Measurements from ENCODE around the gene CNTFR. TPM values are rescaled to one million over a fixed set of nuclear protein-coding genes. Genes with fewer than 3 reads are reported as not detected.
A peak's percentile ranks its signal among the peaks of the same experiment; 100 is the strongest.

Gene CNTFR
- total and polyA plus RNA-seq, 2 experiments from 2014 or later: not detected

DNA sequence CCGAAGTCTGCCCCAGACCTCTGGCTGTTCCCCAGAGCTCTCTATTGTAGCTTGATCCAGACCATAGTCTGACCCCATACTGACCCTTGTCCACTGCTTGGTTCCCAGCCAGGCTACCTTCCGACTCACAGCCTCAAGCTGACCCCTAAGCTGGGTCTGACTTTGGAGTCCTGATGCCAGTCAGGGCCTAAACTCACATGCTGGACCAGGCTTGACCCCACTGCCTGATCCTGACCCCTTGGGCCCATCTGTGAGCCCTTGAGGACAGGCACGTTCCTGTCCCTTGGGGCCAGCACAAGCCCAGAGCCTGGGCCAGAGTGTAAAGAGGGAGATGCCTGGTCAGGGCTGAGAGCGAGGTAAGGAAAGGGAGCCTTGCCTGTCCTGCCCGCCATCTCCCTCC is 34.0 kb downstream of the CNTFR start:
- Histone ChIP-seq H3K9me3 (ENCODE audit: low read depth) (no peaks in the 10 kb centered on the region), H3K27me3 (replicated peaks; ENCODE audit: insufficient read depth) (no peaks in the 10 kb centered on the region), H4K20me1 (ENCODE audit: insufficient read depth) (no peaks in the 10 kb centered on the region), H3K9ac (no peak overlapping the region), H3F3A (ENCODE audit: insufficient read depth) (no peaks in the 10 kb centered on the region), H3K4me3 (no peak overlapping the region), H3K36me3 (ENCODE audit: low read depth) (no peaks in the 10 kb centered on the region), H3K27ac (no peak overlapping the region), H3K4me1 (ENCODE audit: insufficient read depth) (no peaks in the 10 kb centered on the region), H2AFZ (no peak overlapping the region), H3K79me2 (ENCODE audit: insufficient read depth) (no peaks in the 10 kb centered on the region), H3K9me2 (ENCODE audit: insufficient read depth) (no peaks in the 10 kb centered on the region), H3K4me2 (ENCODE audit: unreplicated experiment) (no peak overlapping the region)
- no peak for DNase-seq
- TF ChIP-seq EZH2 (IDR thresholded peaks at IDR 0.05; ENCODE audit: insufficient read depth, poor library complexity, severe bottlenecking) (no peak), EZH2phosphoT487 (IDR thresholded peaks at IDR 0.05; ENCODE audit: insufficient read depth, low read depth) (no peak)
- in situ Hi-C loops (cut with MboI): no loop called here
- 74 to 76% methylated on average over 3 to 5 of the region's 5 CpGs for WGBS, 2 experiments (ENCODE audit: low coverage in 1 of 2, low lambda C conversion rate in 2 of 2, missing lambda C conversion rate in 2 of 2)

DNA sequence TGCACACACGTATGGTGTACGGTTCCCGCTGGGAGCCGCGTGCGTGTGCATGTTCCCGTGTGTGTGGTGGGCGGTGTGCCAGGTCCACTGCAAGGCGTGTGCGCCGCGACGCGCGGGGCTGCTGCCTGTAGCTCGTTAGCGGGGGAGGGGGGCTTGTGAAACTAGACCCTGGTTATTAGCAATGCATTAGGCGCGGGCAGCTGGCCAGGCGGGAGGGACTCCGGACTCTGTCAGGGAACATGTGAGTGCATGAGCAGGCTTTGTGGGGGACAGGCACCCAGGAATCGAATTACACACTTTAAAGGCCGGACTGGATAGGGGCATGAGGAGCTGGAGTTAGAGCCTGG is 34.5 kb downstream of the CNTFR start:
- Histone ChIP-seq H3K9ac (no peak overlapping the region), H3K4me2 (ENCODE audit: unreplicated experiment) (no peak overlapping the region), H3K4me1 (ENCODE audit: insufficient read depth) (no peaks in the 10 kb centered on the region), H3K9me2 (ENCODE audit: insufficient read depth) (no peaks in the 10 kb centered on the region), H2AFZ (no peak overlapping the region), H3K4me3 (no peak overlapping the region), H3K9me3 (ENCODE audit: low read depth) (no peaks in the 10 kb centered on the region), H4K20me1 (ENCODE audit: insufficient read depth) (no peaks in the 10 kb centered on the region), H3K79me2 (ENCODE audit: insufficient read depth) (no peaks in the 10 kb centered on the region), H3K27ac (no peak overlapping the region), H3F3A (ENCODE audit: insufficient read depth) (no peaks in the 10 kb centered on the region), H3K27me3 (replicated peaks; ENCODE audit: insufficient read depth) (no peaks in the 10 kb centered on the region), H3K36me3 (ENCODE audit: low read depth) (no peaks in the 10 kb centered on the region)
- DNase-seq: no peak
- WGBS, 2 experiments (ENCODE audit: low coverage in 1 of 2, low lambda C conversion rate in 2 of 2, missing lambda C conversion rate in 2 of 2): 55 to 72% methylated on average over 22 to 23 of the region's 23 CpGs
- in situ Hi-C loops (cut with MboI): no loop called here
- TF ChIP-seq EZH2phosphoT487 (IDR thresholded peaks at IDR 0.05; ENCODE audit: insufficient read depth, low read depth) (no peak), EZH2 (IDR thresholded peaks at IDR 0.05; ENCODE audit: insufficient read depth, poor library complexity, severe bottlenecking) (no peak)

DNA sequence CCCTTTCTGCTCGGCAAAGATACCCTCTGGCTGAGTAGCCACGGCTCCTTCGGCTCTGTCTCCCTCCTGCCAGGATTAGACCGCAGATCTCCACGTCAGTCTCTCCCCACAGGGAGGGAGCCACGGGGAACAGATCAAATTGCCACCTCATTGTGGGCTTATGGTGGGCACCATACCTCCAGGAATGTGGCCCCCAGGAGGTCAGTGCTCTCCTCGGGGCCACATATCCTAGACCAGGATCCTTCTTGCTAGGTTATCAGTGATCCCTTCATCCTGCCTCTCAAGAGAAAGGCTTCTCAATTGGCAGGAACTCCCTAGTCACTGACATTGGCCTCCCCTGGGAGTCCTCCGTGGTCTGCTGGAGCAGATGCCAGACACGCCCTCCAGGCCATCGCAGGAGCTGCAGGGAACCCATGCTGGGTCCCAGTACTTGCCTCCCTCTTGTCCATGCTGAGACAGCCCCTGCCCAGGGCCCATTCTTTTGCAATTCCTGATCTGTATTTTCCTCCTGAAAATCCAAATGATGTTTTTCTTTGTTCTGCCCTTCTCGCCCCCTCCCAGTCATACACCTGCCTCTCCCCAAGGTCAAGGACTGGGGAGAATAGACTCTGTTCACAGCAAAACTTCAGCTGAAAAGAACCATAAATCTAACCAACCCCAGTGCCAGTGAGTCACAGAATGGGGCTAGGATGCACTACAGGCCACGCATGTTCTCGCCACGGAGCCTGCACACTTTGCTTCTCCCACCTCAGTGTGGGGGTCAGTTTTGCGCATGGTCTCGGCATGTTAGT is 35.1 kb downstream of the CNTFR start:
- in situ Hi-C loops (cut with MboI): loop anchor here (5.0 kb wide), 1 partner anchor 38 kb away; no protein-coding TSS in a partner anchor
- H3K79me2 ChIP-seq (ENCODE audit: insufficient read depth): no peaks in the 10 kb centered on the region
- H3K9me3 ChIP-seq (ENCODE audit: low read depth): no peaks in the 10 kb centered on the region
- TF ChIP-seq EZH2phosphoT487 (IDR thresholded peaks at IDR 0.05; ENCODE audit: insufficient read depth, low read depth) (no peak), EZH2 (IDR thresholded peaks at IDR 0.05; ENCODE audit: insufficient read depth, poor library complexity, severe bottlenecking) (no peak)
- no peak overlapping the region for H3K4me3 ChIP-seq
- H2AFZ ChIP-seq: no peak overlapping the region
- H3K9ac ChIP-seq: no peak overlapping the region
- DNase-seq: peak; percentile 14
- no peaks in the 10 kb centered on the region for H3K27me3 ChIP-seq (replicated peaks; ENCODE audit: insufficient read depth)
- no peaks in the 10 kb centered on the region for H3K9me2 ChIP-seq (ENCODE audit: insufficient read depth)
- H3K4me2 ChIP-seq (ENCODE audit: unreplicated experiment): no peak overlapping the region
- H3K4me1 ChIP-seq (ENCODE audit: insufficient read depth): no peaks in the 10 kb centered on the region
- H3F3A ChIP-seq (ENCODE audit: insufficient read depth): no peaks in the 10 kb centered on the region
- H3K36me3 ChIP-seq (ENCODE audit: low read depth): no peaks in the 10 kb centered on the region
- H3K27ac ChIP-seq: no peak overlapping the region
- no peaks in the 10 kb centered on the region for H4K20me1 ChIP-seq (ENCODE audit: insufficient read depth)
- WGBS, 2 experiments (ENCODE audit: low coverage in 1 of 2, low lambda C conversion rate in 2 of 2, missing lambda C conversion rate in 2 of 2): 73 to 75% methylated on average over 15 to 16 of the region's 16 CpGs

DNA sequence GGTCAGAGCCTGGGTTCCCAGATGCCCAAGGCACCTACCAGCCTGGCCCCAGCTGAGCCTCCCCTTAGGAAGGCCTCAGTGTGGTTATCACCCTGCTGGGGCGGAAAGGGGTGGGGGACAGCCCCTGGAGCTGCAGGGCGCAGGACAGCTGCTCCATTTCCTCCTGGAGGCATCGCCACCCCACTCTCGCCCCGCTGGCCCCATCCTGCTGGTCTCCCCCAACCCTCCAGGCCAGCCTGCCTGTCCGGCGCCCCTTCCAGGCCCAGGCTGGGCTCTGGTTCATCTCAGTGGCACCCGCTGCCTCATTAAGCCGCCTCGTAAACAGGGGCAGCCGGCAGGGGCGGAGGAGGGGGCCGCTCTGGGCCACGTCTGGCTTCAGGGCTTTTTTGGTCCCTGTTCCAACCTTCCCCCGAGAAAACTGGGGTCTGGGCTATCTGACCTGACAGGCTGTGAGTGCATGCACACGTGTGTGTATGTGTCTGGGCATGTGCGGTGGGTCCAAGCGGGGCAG is 36.0 kb downstream of the CNTFR start:
- Histone ChIP-seq H3K9ac (no peak overlapping the region), H3K27me3 (replicated peaks; ENCODE audit: insufficient read depth) (no peaks in the 10 kb centered on the region), H3K79me2 (ENCODE audit: insufficient read depth) (no peaks in the 10 kb centered on the region), H3K9me3 (ENCODE audit: low read depth) (no peaks in the 10 kb centered on the region), H3K4me1 (ENCODE audit: insufficient read depth) (no peaks in the 10 kb centered on the region), H3F3A (ENCODE audit: insufficient read depth) (no peaks in the 10 kb centered on the region), H2AFZ (no peak overlapping the region), H3K4me3 (no peak overlapping the region), H3K36me3 (ENCODE audit: low read depth) (no peaks in the 10 kb centered on the region), H4K20me1 (ENCODE audit: insufficient read depth) (no peaks in the 10 kb centered on the region), H3K4me2 (ENCODE audit: unreplicated experiment) (no peak overlapping the region), H3K9me2 (ENCODE audit: insufficient read depth) (no peaks in the 10 kb centered on the region), H3K27ac (no peak overlapping the region)
- no peak for DNase-seq
- no peak for TF ChIP-seq EZH2phosphoT487 (IDR thresholded peaks at IDR 0.05; ENCODE audit: insufficient read depth, low read depth)
- no peak for TF ChIP-seq EZH2 (IDR thresholded peaks at IDR 0.05; ENCODE audit: insufficient read depth, poor library complexity, severe bottlenecking)
- in situ Hi-C loops (cut with MboI): loop anchor here (5.0 kb wide), 1 partner anchor 39 kb away; no protein-coding TSS in a partner anchor
- 69 to 71% methylated on average over 17 to 18 of the region's 18 CpGs for WGBS, 2 experiments (ENCODE audit: low coverage in 1 of 2, low lambda C conversion rate in 2 of 2, missing lambda C conversion rate in 2 of 2)
